ENCODE data around the gene RNF151.
A peak's percentile ranks its signal among the peaks of the same experiment; 100 is the strongest.
"Not testable (repeated sequence)": the region's sequence is repeated elsewhere in the genome, so short reads cannot be mapped to it uniquely, and the experiment has no call there.

RNF151 gene, protein sequence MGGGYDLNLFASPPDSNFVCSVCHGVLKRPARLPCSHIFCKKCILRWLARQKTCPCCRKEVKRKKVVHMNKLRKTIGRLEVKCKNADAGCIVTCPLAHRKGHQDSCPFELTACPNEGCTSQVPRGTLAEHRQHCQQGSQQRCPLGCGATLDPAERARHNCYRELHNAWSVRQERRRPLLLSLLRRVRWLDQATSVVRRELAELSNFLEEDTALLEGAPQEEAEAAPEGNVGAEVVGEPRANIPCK

GRCh38 chr16:1966460-1966859 is at the start of gene RNF151:
Gene RNF151, plus strand, starts transcription at chr16:1966856. Its CDS starts 26 bp downstream, at chr16:1966882.
- peak within 1 kb of the TSS; percentile 90 for H3K4me3 ChIP-seq (ENCODE audit: low read length)
- TF ChIP-seq, protein P1, sequence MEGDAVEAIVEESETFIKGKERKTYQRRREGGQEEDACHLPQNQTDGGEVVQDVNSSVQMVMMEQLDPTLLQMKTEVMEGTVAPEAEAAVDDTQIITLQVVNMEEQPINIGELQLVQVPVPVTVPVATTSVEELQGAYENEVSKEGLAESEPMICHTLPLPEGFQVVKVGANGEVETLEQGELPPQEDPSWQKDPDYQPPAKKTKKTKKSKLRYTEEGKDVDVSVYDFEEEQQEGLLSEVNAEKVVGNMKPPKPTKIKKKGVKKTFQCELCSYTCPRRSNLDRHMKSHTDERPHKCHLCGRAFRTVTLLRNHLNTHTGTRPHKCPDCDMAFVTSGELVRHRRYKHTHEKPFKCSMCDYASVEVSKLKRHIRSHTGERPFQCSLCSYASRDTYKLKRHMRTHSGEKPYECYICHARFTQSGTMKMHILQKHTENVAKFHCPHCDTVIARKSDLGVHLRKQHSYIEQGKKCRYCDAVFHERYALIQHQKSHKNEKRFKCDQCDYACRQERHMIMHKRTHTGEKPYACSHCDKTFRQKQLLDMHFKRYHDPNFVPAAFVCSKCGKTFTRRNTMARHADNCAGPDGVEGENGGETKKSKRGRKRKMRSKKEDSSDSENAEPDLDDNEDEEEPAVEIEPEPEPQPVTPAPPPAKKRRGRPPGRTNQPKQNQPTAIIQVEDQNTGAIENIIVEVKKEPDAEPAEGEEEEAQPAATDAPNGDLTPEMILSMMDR (conservative IDR thresholded peaks at IDR 0.05; ENCODE audit: low read length), result no peak

DNA sequence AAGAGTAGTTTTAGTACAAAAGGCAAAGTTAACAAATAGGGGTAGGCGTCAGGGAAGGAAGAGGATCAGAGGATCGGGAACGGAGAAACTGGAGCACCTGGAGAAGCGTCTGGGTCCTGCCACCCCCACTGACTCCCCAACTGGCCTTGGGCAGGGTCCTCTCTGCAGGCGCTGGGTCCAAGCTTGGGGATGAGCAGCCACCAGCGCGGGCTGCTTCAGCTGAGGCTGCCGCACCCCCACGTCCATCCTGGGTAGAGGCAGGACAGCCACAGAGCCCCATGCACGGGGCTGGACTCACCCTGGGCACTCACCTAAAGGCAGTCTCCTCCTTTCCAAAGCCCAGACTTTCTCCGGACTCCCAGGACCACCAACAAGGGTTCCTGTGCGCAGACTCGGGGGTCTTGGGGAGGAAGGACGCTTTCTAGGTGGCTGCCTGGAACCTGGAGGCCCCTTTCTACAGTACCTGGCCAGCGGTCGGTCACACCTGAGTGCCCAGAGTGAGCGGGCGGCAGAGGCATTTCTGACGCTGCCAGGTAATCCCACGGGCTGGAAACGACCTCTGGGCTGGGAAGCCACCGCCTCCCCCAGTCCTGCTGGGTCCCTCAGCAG is 49.5 kb upstream of the RNF151 start:
- TF ChIP-seq, protein P1 (conservative IDR thresholded peaks at IDR 0.05; ENCODE audit: low read length), result no peak
- no peak overlapping the region for H3K4me3 ChIP-seq (ENCODE audit: low read length)
- no peak for DNase-seq (ENCODE audit: low read depth)

More at GRCh38 chr16:1966460-1966859, at the start of gene RNF151:
- no peak for DNase-seq (ENCODE audit: low read depth)

DNA sequence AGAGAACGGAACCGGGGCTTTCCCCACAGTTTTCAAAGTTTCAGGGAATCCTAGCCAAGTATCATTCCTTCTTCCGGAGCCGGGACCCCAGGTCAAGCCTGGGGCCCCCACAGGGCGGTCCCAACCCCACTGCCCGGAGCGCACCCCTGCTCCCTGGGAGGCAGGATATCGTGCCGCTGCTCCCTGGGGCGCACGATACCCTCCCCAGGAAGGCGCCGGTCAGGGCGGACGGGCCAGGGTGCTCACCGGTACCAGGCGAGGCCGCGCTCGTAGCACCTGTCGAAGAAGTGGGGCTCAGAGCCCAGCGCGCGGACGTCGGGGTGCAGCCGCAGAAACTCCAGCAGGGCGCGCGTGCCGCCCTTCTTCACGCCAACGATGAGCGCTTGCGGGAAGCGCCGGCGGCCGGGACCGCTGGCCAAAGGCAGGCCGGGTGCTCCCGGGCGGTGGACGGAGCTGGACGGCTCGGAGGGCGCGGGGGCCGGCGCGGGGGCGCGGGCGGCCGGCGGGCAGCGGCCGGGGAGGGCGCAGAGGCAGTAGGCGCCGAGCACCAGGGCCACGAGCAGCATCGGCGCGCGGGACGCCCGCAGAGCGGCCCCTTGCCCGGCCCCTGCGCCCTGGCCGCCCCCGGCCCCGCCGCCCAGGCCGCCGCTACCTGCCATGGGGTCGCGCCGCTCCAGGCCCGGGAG is 48.8 kb upstream of the RNF151 start:
- TF ChIP-seq, protein P1 (conservative IDR thresholded peaks at IDR 0.05; ENCODE audit: low read length), result no peak
- DNase-seq (ENCODE audit: low read depth), result no peak
- no peak overlapping the region for H3K4me3 ChIP-seq (ENCODE audit: low read length)

DNA sequence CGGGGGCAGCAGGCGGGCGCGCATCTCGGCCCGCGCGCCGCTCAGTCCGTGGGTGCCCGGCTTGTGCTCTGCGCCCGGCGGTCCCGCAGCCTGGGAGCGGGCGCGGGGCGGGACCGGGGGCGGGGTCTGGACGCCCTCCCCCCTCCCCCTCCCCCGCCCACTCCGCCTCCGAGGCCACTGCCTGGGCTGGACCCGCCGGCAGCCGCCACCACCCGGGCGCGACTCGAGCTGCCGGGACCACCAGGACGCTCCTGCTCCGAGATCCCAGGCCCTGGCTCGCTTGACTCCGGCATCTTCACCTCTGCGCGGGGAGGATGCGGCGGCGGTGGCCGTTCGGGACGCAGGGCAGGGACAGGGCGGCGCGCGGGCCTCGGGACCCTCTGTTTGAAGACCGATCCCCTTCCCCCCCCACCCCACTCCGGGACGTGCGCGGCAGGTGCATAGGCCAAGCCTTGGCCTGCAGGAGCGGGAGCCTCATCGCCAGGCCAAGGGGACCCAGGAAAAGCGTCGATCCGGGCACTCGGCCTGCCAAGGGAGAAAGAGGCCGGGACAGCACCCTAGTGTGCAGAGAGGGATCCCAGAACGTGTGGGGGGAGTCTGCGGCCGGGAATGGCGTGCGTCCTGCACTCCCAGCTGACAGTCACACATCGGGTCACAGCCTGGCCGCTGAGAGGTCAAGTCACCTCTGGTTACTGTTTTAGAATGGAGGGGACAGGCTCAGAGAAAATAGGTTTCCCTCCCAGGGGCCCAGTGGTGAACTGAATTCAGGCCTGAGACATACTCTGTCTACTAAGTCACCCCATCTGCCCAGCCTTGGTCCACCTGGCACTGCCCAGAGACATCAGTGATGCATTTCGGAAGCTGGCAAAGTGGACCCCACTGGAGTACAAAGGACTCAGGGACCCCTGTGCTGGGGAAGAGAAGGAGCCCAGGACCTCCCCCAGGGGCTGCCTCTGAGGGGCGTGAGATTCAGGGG is 48.0 kb upstream of the RNF151 start, which contains the start of gene HS3ST6:
TSS of gene HS3ST6 (minus strand) at position 65 of the 976 bp plus-strand sequence. CDS start 92 bp downstream, outside the sequence.
- no peak within 1 kb of the TSS for H3K4me3 ChIP-seq (ENCODE audit: low read length)
- no peak for DNase-seq (ENCODE audit: low read depth)
- TF ChIP-seq, protein P1 (conservative IDR thresholded peaks at IDR 0.05; ENCODE audit: low read length), result no peak

GRCh38 chr16:1919327-1919998 is 47.2 kb upstream of the RNF151 start:
- TF ChIP-seq, protein P1 (conservative IDR thresholded peaks at IDR 0.05; ENCODE audit: low read length), result no peak
- H3K4me3 ChIP-seq (ENCODE audit: low read length), result no peak overlapping the region

DNA sequence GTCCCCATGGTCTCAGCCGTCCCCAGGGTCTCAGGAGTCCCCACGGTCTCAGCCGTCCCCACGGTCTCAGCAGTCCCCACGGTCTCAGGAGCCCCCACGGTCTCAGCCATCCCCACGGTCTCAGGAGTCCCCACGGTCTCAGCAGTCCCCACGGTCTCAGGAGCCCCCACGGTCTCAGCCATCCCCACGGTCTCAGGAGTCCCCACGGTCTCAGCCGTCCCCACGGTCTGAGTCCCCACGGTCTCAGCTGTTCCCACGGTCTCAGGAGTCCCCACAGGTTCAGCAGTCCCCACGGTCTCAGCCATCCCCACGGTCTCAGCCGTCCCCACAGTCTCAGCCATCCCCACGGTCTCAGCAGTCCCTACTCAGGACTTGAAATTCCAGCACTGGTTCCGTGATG is 46.5 kb upstream of the RNF151 start:
- H3K4me3 ChIP-seq (ENCODE audit: low read length); DNase-seq (ENCODE audit: low read depth): not testable (repeated sequence)

More at GRCh38 chr16:1919327-1919998, 47.2 kb upstream of the RNF151 start:
- DNase-seq (ENCODE audit: low read depth), result no peak

Measured in AG10803 (cell line).